ENCODE results near the gene CHCHD3.

The CHCHD3 gene

GRCh38 chr7:133076142-133076541, 5.7 kb downstream of the CHCHD3 start:
- DNase-seq = no peak

DNA sequence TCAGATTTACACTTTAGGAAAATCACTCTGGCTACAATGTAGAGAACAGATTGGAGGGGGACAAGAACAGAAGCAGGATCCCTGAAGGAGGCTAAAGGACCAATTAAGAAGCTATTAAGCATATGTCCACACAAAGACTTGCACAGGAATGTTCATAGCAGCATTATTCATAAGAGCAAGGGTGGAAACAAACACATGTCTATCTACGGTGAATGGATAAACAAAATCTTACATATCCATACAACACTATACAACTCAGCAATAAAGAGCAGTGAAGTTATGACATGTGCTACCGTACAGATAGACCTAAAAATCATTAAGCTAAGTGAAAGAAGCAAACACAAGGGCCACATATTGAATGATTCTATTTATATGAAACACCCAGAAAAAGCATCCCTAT, 10.4 kb downstream of the CHCHD3 start:
- no peak for DNase-seq

- no peak for DNase-seq
Observed at GRCh38 chr7:133070562-133070961, 11.3 kb downstream of the CHCHD3 start.

GRCh38 chr7:133065301-133065700, 16.6 kb downstream of the CHCHD3 start:
- no peak for DNase-seq

DNA sequence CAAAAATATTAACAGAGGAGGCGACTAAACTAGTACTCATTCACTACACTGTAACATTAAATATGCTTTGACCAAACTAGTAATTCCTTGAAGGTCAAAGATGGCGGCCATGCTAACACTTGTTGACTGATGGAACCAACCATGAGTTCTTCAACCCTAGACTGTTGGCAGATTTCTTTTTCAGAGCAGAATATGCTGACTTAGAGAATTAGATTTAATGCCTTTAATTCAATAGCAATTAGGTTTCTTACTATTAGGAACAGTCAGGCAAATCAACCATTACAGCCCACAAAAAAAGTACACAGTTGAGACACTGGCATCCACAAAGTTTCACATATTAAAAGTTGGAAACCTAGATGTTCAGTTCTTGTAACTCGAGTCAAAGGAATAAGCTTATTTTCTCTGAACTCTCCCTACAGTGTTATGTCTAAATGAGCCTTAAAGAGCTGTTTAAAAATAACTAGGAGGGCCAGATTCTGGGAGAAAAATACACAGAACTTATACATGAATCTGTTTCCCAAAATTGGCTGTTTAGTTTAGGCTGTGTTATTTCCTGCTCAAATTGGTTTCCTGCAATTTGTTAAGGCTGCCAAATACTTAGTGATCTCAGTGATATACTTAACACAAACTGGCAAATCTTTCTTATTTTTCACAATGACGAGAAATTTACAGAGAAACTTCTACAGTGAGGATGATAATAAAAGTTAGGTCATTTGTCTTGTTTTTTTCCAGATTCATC, 17.6 kb downstream of the CHCHD3 start:
- no peak for DNase-seq

DNA sequence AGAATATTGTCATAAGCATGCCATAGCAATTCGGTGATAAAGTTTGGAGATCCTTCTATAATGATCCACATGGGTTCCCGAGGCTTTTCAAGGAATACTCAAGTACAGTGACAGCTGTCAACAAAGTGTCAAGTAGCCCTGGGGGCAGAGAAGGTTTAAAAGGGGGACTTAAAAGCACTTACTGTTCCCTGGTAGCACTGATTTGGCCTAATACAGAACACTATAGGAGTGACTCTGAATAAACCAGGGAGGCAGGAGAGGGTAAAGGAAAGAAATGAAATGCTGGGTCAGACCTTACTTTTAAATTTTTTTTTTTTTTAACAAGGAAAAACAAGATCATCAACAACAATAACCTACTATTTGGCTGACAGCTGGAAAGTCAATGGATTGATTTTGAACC, 20.1 kb downstream of the CHCHD3 start:
- DNase-seq = no peak

GRCh38 chr7:133061357-133061756, 20.5 kb downstream of the CHCHD3 start:
- DNase-seq = no peak

GRCh38 chr7:133060004-133060403, 21.9 kb downstream of the CHCHD3 start:
- DNase-seq = no peak

DNA sequence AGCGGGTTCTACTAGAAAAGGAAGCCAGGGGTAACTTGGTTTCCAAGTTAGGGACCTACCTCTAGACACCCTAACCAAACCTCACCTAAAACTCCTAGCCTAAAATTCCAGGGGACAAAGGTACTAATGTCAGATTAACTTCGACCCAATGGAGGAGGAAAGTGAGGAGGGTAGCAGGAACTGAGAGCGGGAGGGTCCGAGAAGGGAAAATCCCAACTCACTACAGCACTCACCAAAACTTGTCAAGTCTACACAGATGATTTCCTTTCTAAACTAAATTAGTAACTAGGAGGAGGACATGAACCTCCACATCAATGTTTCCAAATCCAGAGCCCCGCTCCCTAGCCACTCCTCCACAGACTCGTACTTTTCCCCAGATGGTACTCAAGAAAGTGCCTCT, 22.6 kb downstream of the CHCHD3 start:
- DNase-seq = no peak

DNA sequence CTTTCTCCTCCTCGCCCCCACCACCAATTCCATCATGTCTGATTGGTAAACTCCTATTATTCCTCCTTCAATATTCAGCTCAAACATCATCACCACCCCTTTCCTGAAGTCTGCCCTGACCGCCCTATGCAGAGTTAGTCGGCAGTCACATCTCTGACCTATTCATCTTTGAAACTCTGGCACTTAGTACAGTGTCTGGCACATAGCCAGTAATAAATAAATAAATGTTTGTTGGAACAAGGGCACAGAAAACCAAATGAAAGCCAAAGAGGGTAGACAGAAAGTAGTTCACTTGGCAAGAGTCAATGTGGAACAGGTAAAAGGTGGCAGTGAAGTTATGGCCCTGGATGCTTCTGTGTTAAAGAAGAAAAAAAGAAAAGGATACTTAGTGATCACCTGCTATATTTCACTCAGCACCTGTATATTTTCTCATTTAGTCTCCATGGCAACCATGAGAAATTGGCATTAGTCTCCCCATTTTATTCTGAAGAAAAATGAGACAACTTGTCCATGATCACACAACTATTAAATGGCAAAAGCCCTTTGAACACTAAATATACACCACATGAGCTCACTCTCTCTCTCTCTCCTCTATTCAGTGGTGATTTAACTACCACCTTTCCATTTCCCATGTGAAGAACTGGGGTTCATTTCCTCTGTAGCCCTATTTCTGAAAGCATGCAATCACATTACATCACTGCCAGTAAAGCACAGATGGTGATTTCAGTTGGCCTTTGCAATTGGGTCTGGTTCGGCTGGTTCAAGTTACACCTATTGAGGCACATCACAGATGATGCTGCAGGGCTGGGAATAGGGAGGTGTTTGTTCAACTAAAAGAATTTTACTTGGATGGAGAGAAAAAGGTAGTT, 25.3 kb downstream of the CHCHD3 start:
- DNase-seq = no peak

DNA sequence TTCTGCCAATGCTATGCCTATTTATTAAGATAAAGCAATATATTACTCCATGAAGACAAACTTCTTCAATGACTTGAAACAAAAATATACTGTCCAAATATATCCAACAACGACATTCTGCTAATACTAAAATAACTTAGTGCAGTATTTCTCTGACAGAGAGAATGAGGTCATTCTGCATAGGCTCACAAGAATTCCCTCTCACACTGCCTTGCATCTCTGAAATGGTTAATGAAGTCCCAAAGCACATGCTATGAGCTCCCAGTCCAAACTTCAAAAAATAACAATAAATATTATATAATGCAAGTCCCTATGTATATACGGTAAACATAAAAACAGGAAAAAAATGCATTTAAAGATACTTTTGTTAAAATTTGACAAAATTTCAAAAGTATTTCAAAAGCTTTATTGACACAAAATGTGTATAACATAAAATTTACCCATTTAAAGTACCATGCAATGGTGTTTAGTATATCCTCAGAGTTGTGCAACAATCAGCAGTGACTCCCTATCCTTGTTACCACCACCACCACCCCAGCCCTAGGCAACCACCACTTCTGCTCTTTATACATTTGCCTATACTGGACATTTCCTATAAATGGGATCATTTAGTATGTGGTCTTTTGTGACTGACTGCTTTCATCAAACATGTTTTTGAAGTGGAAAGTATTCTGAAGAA, 27.6 kb downstream of the CHCHD3 start:
- no peak for DNase-seq

DNA sequence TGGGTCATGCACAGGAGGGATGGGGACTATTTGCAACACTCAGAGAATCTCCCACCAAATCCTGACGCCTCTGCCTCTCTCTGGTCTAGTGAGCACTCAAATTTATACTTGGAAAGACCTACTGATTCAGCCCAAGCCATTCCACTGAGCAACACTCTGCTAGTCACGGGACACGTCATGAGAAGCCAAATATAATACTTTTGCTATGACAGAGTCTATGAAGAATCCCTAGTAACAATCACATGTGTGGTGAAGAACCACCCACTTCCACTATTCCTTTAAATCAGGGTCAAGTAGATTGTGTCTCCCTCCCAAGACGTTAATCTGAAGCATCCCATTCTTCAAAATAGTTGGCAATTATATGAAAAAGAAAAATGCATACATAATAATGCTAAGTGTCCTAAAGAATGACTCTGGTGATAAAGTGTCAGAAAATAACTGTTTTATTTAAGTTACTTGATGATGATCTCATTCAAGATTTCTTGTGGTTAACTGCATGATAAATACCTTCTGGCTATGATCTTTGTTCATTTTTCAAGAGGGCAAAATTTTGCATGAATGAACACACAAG, 28.5 kb downstream of the CHCHD3 start:
- no peak for DNase-seq

GRCh38 chr7:133052826-133053225, 29.1 kb downstream of the CHCHD3 start:
- no peak for DNase-seq

DNA sequence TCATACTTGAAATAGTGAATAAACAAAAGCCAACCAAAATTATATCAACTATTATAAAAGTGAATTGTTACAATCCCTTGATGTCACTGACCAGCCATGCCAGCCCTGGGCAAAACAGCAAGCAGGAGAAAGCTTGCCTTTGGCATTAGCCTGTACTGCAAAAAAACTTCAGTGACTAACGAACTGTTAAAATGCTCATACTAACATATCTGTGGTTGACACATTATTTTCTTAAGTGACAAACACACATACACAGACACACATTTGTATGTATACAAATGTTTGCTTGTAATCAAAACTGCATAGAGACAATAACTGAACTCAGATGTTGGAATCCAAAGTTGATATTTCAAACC, 29.5 kb downstream of the CHCHD3 start:
- DNase-seq = no peak

DNA sequence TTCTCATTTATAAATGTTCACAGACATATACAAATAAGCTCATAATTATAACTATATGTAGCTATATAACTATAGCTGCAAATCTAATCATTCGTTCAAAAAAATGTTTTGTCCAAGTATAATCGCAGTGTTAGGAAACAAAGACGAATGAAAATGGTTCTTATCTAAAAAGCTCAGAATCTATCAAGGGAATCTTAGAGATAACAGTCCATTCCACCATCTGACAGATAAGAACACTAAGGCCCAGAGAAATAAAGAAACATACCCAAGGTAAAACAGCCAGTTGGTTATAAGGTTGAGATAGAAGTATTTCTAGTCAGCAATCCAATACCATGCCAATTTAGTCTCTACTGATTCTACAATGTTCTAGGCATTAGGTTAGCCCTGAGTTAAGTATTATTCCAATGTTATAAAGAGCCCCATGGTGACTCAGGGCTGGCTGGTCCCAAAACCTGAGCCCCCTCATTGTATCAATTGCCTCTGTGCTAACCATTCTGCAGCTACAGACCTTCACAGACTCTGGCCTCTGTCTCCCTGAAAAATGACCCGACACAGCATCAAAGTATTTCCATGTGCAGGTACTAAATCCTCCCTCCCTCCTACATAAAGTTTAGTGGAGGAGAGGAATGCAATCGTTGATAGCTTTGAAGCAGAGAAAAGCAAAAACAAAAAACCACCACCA, 30.0 kb downstream of the CHCHD3 start:
- DNase-seq = no peak

DNA sequence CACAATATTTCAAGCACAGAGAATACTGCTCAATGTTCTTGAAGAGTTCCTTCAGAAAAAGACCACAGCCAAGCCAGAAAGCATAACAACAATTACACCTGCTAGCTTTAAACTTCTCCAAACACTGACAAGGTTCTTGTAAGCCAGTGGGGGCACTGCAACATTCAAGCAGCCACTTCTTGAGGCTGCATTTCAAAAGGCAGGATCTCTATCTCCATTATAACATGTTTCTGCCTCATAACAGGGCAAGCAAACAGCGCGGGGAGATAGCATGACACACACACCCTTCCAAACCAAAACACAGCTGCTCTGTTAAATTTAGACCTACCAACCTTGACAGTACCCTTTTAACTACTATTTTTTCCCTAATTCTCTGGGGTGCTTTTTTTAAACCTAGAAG, 30.8 kb downstream of the CHCHD3 start:
- DNase-seq = no peak

GRCh38 chr7:133050200-133050995, 31.5 kb downstream of the CHCHD3 start:
- no peak for DNase-seq

- DNase-seq = no peak
Observed at GRCh38 chr7:133048589-133048988, 33.3 kb downstream of the CHCHD3 start.

DNA sequence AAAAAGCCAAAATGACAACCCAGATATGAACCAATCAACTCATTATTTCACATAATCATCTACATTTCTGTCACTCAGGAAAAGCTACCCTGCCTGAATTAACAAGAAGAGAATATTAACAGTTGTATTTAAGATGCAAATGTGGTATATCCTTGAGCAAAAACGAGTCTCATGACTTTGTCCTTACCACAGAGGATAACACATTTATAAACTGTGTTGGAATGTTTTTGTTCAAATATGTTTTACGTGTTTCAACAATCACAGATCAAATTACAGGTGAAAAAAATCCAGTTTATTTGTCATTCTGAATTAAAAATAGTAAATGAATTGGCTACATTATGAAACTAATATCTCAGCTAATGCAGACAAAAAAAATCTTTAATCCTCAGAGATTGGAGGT, 34.6 kb downstream of the CHCHD3 start:
- no peak for DNase-seq

- DNase-seq = no peak
Observed at GRCh38 chr7:133044722-133045473, 37.0 kb downstream of the CHCHD3 start.

- DNase-seq = no peak
Observed at GRCh38 chr7:133040674-133041073, 41.2 kb downstream of the CHCHD3 start.
